IPS-20b (cell line): ENCODE results near the gene FLT1.

Source experiments
- H3K27ac ChIP-seq: one replicate; pipeline ENCODE4 v1.5.1; 2013; ENCODE audit warnings: low read length
- H3K27me3 ChIP-seq: 2 replicates; pipeline ENCODE4 v1.6.1; 2013; ENCODE audit warnings: mild to moderate bottlenecking, low read length, inconsistent platforms; ENCODE audit not compliant: insufficient read depth
- H3K36me3 ChIP-seq: 2 replicates; pipeline ENCODE4 v1.6.1; 2013; ENCODE audit warnings: low read depth, mild to moderate bottlenecking, inconsistent platforms, low read length, moderate library complexity; ENCODE audit not compliant: insufficient read depth
- H3K4me1 ChIP-seq: 2 replicates; pipeline ENCODE4 v1.6.1; 2013; ENCODE audit warnings: mild to moderate bottlenecking, control low read depth, inconsistent platforms, low read length, moderate library complexity; ENCODE audit not compliant: insufficient read depth
- H3K4me3 ChIP-seq: 2 replicates; pipeline ENCODE4 v1.5.1; 2013; ENCODE audit warnings: mild to moderate bottlenecking, low read length, inconsistent platforms
- H3K9ac ChIP-seq: 2 replicates; pipeline ENCODE4 v1.6.1; 2013; ENCODE audit warnings: low read depth, mild to moderate bottlenecking, inconsistent platforms, low read length, moderate library complexity
- H3K9me3 ChIP-seq: 2 replicates; pipeline ENCODE4 v1.6.1; 2013; ENCODE audit warnings: mild to moderate bottlenecking, low read depth, low read length, inconsistent platforms; ENCODE audit not compliant: insufficient read depth

The FLT1 gene

DNA sequence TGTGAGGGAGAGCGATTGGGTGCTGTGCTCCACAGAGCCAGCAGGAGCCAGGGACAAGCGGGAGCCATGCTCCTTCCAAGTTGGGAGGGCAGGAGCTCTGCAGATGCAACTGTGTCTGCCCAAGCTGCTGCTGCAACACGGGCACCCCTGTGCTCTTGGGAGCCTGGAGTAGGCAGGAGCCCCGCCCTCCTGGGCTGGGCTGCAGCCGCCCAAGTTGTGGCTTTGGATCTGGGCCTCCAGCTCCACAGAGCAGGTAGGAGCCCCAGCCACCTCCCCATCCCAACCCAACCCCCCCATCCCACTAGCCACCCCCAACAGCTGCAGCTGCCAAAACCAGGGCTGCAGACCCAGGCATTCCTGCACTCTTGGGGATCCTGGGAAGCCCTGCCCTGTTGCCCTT, 39.9 kb upstream of the FLT1 start:
- H3K4me1 ChIP-seq = peaks cover 10% of the 10 kb centered on the region; the same call in 1 of the 2 replicates
- H3K4me3 ChIP-seq = no peak overlapping the region
- H3K27me3 ChIP-seq = peaks cover 41% of the 10 kb centered on the region

DNA sequence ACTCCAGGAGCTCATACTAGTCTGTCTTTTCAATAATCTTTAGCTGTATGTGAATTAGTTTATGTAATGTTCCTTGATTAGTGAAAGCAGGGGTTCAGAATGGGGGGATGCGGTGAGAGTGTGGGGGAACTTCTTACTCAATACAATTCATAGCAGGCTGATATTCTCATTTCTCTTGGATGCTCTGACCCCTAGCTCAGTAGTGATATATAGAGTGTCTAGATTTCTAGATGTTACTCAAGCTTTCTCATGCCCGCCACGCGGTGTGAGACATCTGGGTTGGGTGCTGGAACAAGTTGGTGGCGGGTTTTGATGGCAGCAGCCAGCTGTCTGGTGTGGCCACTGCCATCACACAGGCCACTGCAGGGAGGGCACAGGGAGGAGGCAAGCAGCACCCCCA, 39.3 kb upstream of the FLT1 start:
- H3K27me3 ChIP-seq = peaks cover 41% of the 10 kb centered on the region
- H3K36me3 ChIP-seq = no peaks in the 10 kb centered on the region
- peaks cover 6% of the 10 kb centered on the region for H3K9me3 ChIP-seq
- no peak overlapping the region for H3K9ac ChIP-seq
- H3K4me1 ChIP-seq = peaks cover 11% of the 10 kb centered on the region; the same call in 1 of the 2 replicates
- H3K4me3 ChIP-seq = no peak overlapping the region
- H3K27ac ChIP-seq = no peak overlapping the region

More for the DNA sequence above, 39.9 kb upstream of the FLT1 start:
- H3K27ac ChIP-seq = no peak overlapping the region
- H3K9ac ChIP-seq = no peak overlapping the region
- no peaks in the 10 kb centered on the region for H3K36me3 ChIP-seq
- peaks cover 6% of the 10 kb centered on the region for H3K9me3 ChIP-seq

DNA sequence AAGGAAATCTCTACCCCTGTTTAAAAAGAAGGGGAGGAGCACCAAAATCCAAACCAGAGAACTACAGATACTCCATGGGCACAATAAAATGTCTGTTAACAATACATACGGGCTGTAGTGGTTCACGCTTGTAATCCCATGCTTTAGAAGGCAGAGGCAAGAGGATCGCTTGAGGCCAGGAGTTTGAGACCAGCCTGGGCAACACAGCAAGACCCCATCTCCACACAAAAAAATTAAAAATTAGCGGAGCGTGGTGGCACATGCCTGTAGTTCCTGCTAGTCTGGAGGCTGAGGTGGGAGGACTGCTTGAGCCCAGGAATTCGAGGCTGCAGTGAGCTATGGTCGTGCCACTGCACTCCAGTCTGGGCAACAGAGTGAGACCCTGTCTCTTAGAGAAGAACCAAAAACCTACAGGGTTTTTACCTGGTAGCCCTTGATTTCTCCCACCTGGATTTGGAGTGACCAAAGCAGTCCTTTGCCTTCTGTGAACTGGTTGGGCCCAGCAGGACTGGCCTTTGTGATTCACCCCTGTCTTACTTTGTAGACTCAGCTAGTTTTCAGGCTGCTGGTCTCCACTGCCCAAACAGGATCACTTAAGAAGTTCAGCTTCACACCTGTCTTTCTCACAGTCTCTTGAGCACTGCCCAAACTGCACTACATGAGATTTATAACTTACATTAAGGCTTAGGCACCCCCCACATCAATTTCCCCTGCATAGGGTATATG, 38.7 kb upstream of the FLT1 start:
- peak overlapping the region; percentile 80; the same call in 1 of the 2 replicates for H3K4me3 ChIP-seq

DNA sequence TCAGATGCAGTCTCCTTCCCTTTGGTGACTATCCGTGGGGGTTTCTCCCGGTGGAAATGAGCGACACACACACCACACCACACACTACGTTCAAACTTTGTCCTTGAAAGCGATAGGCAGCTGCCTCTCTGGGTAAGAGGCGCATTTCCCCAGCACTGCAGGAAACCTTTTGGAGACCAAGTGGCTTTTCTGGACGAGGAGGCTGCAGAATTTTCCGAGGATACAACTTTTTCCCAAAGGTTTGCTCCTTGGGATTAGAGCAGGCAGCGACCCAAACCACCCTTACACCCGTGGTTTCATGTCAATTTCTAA, 38.2 kb upstream of the FLT1 start:
- no peak overlapping the region for H3K27ac ChIP-seq
- no peaks in the 10 kb centered on the region for H3K36me3 ChIP-seq
- peak overlapping the region; percentile 80 for H3K4me3 ChIP-seq
- H3K9ac ChIP-seq = peak overlapping the region; percentile 71; the same call in 1 of the 2 replicates
- H3K27me3 ChIP-seq = peaks cover 44% of the 10 kb centered on the region
- H3K4me1 ChIP-seq = peaks cover 13% of the 10 kb centered on the region; the same call in 1 of the 2 replicates
- peaks cover 6% of the 10 kb centered on the region for H3K9me3 ChIP-seq

More for the DNA sequence above, 38.7 kb upstream of the FLT1 start:
- Histone ChIP-seq H3K36me3 (no peaks in the 10 kb centered on the region), H3K4me1 (peaks cover 13% of the 10 kb centered on the region; the same call in 1 of the 2 replicates), H3K27me3 (peaks cover 41% of the 10 kb centered on the region), H3K9ac (no peak overlapping the region; the same call in 1 of the 2 replicates), H3K9me3 (peaks cover 6% of the 10 kb centered on the region), H3K27ac (no peak overlapping the region)

DNA sequence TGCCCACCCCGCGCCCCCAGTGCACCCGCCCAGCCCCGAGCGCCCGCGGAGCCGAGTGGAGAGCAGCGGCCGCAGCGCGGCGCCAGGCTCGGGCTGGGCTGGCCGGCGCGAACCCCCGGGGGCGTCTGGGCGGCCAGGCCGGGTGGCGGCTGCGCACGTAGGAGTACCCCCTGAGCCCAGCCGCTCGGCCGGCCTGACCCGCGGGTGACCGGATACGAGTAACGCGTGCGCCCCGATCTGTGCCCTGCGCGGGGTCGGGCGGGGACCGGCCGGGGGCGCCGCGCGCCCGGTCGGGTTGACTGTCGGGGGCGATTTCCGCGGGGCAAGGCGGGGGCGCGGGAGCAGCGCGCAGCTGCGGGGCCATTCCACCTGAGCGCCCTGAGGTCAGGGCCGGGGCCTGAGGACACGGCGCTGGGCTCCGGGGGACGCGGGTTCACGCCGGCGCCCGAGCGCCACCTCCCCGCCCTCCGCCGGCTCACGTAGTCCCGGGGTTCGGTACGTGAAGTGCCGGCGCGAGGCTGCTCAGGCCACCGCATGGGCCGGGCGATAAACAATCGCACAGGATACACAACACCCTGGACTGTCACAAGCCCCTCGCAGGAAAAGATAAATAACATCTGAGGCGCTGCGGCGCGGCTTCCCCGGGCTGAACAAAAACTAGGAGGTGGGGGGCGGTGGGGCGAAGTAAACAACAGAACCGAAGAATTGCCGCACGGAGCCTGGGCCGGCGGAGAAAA, 37.6 kb upstream of the FLT1 start:
- Histone ChIP-seq H3K36me3 (no peaks in the 10 kb centered on the region), H3K4me3 (peak overlapping the region; percentile 80), H3K4me1 (peaks cover 13% of the 10 kb centered on the region; the same call in 1 of the 2 replicates), H3K27ac (no peak overlapping the region), H3K27me3 (peaks cover 45% of the 10 kb centered on the region), H3K9ac (peak overlapping the region; percentile 71; the same call in 1 of the 2 replicates), H3K9me3 (peaks cover 6% of the 10 kb centered on the region)

DNA sequence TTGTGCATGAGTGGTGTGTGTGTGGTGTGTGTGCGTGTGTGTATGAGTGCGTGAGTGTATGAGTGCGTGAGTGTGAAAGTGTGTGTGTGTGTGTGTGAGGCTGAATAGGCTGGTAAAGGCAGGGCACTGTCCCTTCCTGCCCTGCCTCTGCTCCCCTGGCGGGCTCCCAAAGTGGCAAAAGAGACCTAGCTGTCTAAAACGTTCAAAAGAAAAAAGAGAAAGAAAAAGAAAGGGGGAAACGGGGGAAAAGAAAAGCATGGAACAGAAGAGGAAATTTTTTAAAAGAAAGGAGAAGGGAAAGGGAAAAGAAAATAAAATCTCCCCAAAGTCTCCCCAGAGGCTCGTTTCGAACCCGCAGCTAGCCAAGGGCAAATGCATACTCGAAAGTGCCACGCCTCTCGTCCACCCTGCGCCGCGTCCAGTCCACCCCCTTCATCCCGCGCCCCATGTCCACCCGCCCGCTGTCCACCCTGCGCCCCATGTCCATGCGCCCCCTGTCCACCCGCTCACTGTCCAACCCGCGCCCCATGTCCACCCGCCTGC, 37.0 kb upstream of the FLT1 start:
- Histone ChIP-seq H3K27me3 (peaks cover 45% of the 10 kb centered on the region), H3K4me3 (peak overlapping the region; percentile 80), H3K27ac (no peak overlapping the region), H3K9ac (peak overlapping the region; percentile 71; the same call in 1 of the 2 replicates), H3K36me3 (no peaks in the 10 kb centered on the region), H3K4me1 (peaks cover 13% of the 10 kb centered on the region; the same call in 1 of the 2 replicates), H3K9me3 (peaks cover 6% of the 10 kb centered on the region)

DNA sequence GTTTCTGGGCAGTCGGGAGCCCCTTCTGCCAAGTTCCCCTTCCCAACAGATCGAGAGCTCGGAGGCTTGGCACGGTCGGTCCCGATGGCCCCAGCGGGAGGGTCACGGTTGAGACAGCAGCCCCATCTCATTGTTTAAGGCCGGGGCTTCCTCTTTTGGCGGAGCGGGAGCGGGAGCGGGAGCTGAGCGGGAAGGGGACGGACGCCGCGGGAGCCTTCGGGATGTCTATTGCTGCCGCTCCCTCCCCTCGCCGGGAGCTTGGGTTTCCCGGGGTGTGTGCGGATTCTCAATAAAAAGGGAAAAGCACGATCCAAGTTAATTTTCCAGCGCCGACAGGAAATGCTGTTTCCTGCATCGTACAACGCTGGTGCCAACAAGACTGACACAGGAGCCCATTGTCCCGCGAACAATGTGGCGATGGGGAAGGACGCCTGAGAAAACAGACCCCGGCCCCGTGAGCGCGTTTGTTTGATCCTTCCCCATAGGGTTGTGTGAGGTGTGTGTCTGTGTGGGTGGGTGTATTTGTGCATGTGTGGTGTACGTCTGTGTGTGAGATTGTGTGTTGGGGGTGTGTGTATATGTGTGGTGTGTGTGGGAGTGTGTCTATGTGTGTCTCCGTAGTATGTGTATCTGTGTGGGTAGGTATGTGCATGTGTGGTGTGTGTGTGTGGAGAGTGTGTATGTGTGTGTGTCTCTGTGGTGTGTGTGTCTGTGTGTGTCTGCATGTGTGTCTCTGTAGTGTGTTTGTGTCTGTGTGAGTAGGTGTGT, 36.3 kb upstream of the FLT1 start:
- H3K9me3 ChIP-seq = peaks cover 6% of the 10 kb centered on the region
- peak overlapping the region; percentile 71; the same call in 1 of the 2 replicates for H3K9ac ChIP-seq
- peak overlapping the region; percentile 80 for H3K4me3 ChIP-seq
- H3K27me3 ChIP-seq = peaks cover 45% of the 10 kb centered on the region
- H3K27ac ChIP-seq = no peak overlapping the region
- peaks cover 13% of the 10 kb centered on the region; the same call in 1 of the 2 replicates for H3K4me1 ChIP-seq
- H3K36me3 ChIP-seq = no peaks in the 10 kb centered on the region

DNA sequence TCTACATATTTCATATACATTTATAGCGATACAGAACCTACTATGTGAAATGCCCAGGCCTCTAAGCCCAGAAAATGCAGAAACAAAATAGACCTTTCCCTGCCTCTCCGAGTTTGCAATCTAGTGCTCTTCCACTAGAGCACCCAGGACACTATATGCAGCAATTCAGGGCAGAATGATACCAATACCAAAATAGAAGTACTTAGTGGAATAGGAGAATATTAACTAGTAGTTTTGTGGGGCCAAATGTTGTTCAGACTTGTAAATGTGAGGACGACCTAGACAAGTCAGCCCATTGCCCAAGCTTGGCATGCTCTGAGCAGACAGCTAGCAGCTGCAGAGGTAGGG, 35.8 kb upstream of the FLT1 start:
- Histone ChIP-seq H3K36me3 (no peaks in the 10 kb centered on the region), H3K27me3 (peaks cover 45% of the 10 kb centered on the region), H3K9me3 (peaks cover 1% of the 10 kb centered on the region), H3K27ac (no peak overlapping the region), H3K4me3 (peak overlapping the region; percentile 80), H3K9ac (peak overlapping the region; percentile 71; the same call in 1 of the 2 replicates), H3K4me1 (peaks cover 13% of the 10 kb centered on the region; the same call in 1 of the 2 replicates)

DNA sequence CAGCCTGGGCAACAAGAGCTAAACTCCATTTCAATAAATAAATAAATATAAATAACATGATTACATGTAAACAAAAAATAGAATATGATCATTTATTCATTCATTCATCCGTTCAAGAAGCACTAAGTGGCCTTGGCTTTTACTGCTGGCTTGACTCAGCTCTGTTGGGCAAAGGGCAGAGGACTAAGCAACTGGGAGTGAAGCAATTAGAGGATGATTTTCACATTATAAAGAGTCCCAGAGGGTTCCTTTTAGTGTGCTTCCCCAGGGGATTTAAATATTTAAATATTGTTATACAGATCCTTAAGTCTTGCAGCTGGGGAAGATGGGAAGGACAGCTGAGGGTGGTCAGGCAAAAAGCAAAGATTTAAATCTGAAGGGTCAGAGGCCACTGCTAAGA, 34.9 kb upstream of the FLT1 start:
- Histone ChIP-seq H3K9me3 (no peaks in the 10 kb centered on the region), H3K27me3 (peaks cover 45% of the 10 kb centered on the region), H3K4me1 (peaks cover 13% of the 10 kb centered on the region; the same call in 1 of the 2 replicates), H3K4me3 (peak overlapping the region; percentile 80; the same call in 1 of the 2 replicates), H3K27ac (no peak overlapping the region), H3K36me3 (no peaks in the 10 kb centered on the region), H3K9ac (no peak overlapping the region)

DNA sequence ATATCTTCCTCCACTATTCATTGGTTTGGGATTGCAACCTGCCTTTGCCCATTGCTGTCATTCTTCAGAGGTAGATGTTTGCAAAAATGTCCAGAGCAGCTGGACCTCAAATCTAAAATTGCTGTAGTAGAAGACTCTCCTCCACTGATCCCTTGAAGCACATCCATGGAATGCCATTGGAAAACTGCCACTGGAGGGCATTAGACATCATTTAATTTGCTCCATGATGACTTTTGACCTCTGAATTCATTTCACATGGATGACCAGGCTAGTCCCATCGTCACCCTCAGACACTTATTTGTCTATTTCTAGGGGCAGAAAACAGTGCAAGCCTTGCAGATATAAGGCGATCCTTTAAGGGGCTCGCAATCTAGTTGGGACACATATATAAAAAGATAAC, 33.9 kb upstream of the FLT1 start:
- H3K36me3 ChIP-seq = no peaks in the 10 kb centered on the region
- peaks cover 13% of the 10 kb centered on the region; the same call in 1 of the 2 replicates for H3K4me1 ChIP-seq
- H3K27ac ChIP-seq = no peak overlapping the region
- no peak overlapping the region for H3K9ac ChIP-seq
- peaks cover 37% of the 10 kb centered on the region for H3K27me3 ChIP-seq
- no peak overlapping the region for H3K4me3 ChIP-seq
- H3K9me3 ChIP-seq = no peaks in the 10 kb centered on the region

DNA sequence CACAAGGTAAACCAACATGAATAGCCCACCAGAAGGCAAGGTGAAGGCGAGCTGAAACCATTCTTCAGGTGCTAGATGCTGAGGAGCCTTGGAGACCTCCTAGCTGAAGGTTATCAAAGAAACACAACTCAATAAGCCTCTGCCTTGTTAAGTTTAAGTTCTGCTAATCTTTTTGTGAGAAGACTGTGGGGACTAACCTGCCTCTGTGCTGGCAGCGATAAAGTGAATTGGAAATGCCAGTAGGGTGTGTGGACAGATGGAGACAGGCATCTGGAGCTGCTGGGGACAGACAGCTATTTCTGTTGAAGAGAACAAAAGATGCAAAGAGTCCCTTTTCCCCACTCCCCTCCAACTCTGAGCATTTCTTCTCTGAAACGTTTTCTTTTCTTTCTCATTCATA, 33.5 kb upstream of the FLT1 start:
- Histone ChIP-seq H3K9ac (no peak overlapping the region), H3K36me3 (no peaks in the 10 kb centered on the region), H3K27ac (no peak overlapping the region), H3K9me3 (no peaks in the 10 kb centered on the region), H3K4me1 (peaks cover 13% of the 10 kb centered on the region; the same call in 1 of the 2 replicates), H3K4me3 (no peak overlapping the region), H3K27me3 (peaks cover 33% of the 10 kb centered on the region)
